Ishikawa (cell line): ENCODE measurements around the gene S100A10.

Experiments
- MAX ChIP-seq: IDR thresholded peaks from 2 replicates; pipeline ENCODE4 v1.6.1; 2012
- RAD21 ChIP-seq: IDR thresholded peaks from 2 replicates; pipeline ENCODE4 v1.6.1; 2012; ENCODE audit warnings: low read depth
- REST ChIP-seq: IDR thresholded peaks from 2 replicates; pipeline ENCODE4 v1.6.1; 2012; ENCODE audit warnings: low read depth, mild to moderate bottlenecking
- TCF12 ChIP-seq: IDR thresholded peaks from 2 replicates; pipeline ENCODE4 v1.6.1; 2012; ENCODE audit warnings: low read depth
- TEAD4 ChIP-seq: IDR thresholded peaks from 2 replicates; pipeline ENCODE4 v1.6.1; 2012

GRCh38 chr1:151978922-151979321, 14.7 kb downstream of the S100A10 start:
- TF ChIP-seq TCF12: no peak
- no peak for TF ChIP-seq MAX
- TF ChIP-seq REST: no peak
- no peak for TF ChIP-seq RAD21
- TF ChIP-seq TEAD4: no peak
